GM19397 (cell line): ENCODE data around the gene GRAMD1C.
"Not testable (repeated sequence)": the region's sequence is repeated elsewhere in the genome, so short reads cannot be mapped to it uniquely, and the experiment has no call there.

Experiments used
- ATAC-seq: cut with Tn5 transposase; IDR thresholded peaks from one replicate; pipeline ENCODE4 v1.9.1; 2021; ENCODE audit warnings: mild to moderate bottlenecking, moderate library complexity; ENCODE audit not compliant: unreplicated experiment

Gene GRAMD1C

GRCh38 chr3:113850391-113850790 is 11.8 kb downstream of the GRAMD1C start:
- ATAC-seq, result not testable (repeated sequence)

GRCh38 chr3:113852506-113852905 is 13.9 kb downstream of the GRAMD1C start:
- no peak for ATAC-seq

GRCh38 chr3:113867506-113867905 is 28.9 kb downstream of the GRAMD1C start:
- ATAC-seq, result no peak

- no peak for ATAC-seq
Observed at GRCh38 chr3:113873293-113873692, 34.7 kb downstream of the GRAMD1C start.

GRCh38 chr3:113873814-113874526 is 35.4 kb downstream of the GRAMD1C start:
- ATAC-seq, result no peak

- no peak for ATAC-seq
Observed at GRCh38 chr3:113878403-113878802, 39.8 kb downstream of the GRAMD1C start.

GRCh38 chr3:113885050-113885449 is 46.5 kb downstream of the GRAMD1C start:
- ATAC-seq, result no peak

DNA sequence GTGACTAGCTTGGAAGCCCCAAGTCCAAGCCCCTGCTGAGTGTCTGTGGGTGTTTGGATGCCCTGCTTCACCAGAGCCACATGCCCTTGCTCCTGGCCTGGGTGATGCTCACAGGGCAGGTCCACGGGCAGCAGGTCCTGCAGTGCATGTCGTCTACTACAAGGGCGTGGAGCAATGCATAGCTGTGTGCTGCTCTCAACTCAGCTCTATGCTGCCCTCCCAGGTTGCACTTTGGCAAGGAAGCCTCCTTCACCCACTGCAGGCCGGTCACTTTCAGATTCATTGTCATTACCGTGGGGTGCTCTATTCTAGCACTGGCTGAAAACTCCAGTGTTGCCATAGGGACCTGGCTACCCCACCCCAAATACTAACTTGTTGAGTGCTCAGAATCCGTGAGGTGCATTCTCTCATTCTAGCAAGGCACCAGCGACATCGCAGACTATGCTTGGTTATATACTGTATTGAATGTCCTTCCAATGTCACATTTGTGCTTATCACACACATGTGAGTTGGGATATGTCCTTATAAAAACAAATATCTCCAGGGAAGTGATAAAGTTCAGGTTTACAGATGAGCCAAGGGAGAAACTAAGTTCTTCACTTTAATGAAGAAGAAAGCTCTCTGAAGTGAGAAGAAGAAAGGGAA is 51.8 kb downstream of the GRAMD1C start:
- ATAC-seq, result no peak

DNA sequence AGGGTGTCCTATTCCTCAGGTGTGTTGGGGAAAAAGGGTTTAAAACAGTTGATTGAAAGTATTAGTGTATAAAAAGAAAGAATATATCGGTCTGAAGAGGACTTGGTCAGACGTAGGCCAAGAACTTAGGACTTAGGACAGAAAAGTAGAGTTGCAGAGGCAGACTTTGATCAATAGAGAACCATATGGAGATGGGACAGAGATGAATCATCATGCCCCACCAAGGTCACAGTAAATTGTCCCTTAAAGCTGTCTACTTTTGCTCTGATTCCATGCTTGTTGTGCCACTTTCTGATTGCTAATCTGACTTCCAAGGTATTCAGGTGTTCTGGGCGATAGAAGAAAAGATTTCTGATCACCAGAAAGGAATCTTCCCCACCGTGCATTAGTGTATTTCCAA is 56.3 kb downstream of the GRAMD1C start:
- no peak for ATAC-seq

DNA sequence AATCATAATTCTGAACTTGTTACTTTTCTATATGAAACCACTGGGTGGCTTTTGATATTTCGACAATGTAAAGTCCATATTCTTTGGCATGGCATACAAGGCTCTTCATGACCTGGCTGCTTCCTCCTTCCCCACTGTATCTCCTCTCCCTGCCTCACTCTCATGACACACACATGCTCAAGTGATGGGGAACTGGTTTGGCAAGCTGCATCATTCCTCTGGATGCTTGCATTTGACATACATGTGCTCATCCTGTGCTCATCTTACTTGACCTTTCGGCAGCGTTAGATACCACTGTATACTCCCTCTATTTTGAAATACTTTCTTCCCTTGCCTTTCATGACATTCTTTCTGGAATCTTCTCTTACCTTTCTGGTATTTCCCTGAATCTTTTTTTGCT is 57.4 kb downstream of the GRAMD1C start:
- no peak for ATAC-seq

DNA sequence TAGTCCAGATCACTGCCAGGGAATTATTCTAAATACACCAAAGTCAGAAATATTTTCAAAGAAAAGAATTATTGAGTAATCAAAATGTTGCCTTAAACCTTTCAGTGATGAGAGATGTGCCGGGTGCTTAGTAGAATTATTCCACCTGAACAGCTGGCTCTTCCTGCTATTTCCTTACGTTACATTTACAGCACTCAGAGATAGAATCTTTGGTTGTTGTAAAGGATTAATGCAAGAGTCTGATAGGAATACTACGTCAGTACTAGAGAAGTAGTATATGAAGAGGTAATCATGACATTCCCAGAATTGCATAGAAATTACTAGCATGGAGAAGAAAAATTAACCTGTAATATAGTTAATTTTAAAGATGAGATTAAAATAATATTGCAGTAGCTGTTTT is 58.3 kb downstream of the GRAMD1C start:
- no peak for ATAC-seq

DNA sequence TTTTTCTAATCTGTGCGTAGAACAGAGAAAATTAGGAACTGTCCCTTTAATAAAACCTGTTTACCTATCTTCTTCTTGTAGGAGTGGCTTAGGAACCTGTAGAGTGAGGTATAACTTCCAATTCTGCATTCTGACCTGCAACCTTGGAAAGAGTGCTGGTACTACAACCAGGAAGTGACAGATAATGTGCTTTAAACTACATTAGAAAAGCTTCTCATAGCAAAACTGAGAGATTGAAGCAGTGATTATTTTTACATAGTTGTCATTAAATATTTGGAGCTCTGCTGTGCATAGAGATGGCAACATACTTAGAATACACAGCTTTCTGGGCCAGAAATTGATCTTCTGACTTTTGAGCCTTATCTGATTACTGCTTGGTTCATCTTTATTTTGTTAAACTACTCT is 58.8 kb downstream of the GRAMD1C start:
- ATAC-seq, result no peak

GRCh38 chr3:113898892-113899291 is 60.3 kb downstream of the GRAMD1C start:
- ATAC-seq, result no peak

DNA sequence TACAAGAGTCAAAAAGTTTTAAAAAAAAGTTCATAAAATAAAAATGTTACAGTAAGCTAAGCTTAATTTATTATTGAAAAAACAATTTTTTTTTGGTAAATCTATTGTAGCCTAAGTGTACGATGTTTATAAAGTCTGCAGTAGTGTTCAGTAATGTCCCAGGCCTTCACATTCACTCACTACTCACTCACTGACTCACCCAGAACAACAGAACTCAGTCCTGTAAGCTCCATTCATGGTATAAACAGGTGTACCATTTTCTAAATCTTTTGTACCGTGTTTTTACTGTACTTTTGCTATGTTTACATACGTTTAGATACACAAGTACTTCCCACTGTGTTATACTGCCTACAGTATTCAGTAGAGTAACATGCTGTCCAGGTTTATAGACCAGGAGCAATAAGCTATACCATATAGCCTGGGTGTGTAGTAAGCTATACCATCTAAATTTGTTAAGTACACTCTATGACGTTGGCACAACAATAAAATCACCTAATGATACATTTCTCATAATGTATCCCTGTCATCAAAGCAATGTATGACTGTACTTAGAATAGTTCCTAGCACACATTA is 68.1 kb downstream of the GRAMD1C start:
- ATAC-seq, result no peak

GRCh38 chr3:113908133-113908532 is 69.5 kb downstream of the GRAMD1C start:
- ATAC-seq, result no peak

GRCh38 chr3:113910966-113911365 is 72.4 kb downstream of the GRAMD1C start:
- no peak for ATAC-seq

GRCh38 chr3:113912552-113913236 is 74.1 kb downstream of the GRAMD1C start:
- ATAC-seq, result peak; percentile 84

- no peak for ATAC-seq
Observed at GRCh38 chr3:113914646-113915045, 76.1 kb downstream of the GRAMD1C start.

GRCh38 chr3:113927556-113927955 is 89.0 kb downstream of the GRAMD1C start:
- no peak for ATAC-seq

GRCh38 chr3:113946831-113947230 is 108.2 kb downstream of the GRAMD1C start:
- no peak for ATAC-seq

DNA sequence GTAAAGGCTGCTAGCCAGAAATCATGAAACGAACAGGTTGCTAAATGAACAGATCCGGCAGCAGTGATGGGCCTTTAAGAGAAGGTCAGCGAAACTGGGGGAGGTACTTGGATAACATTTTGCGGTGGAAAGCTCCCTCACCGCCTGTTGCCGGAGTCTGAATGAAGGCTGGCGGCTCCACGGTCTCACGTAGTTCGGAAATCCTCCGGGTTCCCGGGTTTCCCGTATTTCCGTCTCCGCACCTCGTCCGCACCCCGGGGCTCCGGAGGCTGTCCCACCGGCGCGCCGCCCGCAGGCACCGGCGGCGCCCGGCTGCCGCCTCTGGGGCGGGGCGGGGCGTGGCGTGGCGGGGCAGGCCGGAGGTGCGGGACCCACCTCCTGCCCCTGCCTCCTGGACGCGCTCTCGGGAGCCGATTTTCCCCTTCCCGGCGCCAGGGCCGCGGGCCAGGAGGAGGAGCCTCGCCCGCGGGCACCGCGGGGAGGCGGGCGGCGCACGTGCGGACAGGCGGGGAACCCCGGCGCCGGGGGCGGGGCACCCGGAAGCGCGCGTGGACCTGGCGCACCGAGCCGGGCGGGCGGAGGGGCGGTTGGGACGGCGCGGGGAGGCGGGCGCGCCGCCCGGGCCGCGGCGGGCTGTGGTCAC is 108.9 kb downstream of the GRAMD1C start, which contains the start of gene ZDHHC23:
ZDHHC23 (plus strand) TSS at position 642 of the 643 bp plus-strand sequence. CDS start 790 bp downstream, outside the sequence.
- ATAC-seq, result peak; percentile 85
